Uterus (tissue), 2 donors: ENCODE results near the gene SUPT4H1.

Experiments used
- CTCF ChIP-seq, 4 experiments: fragments of 200-600 bp in 2 of 4; fragments of 450-650 bp in 2 of 4; sonication (generic) in 2 of 4; IDR thresholded peaks; one replicate each; pipeline ENCODE4 v1.5.1; 2016 to 2019; ENCODE audit warnings: antibody characterized with exemption in 4 of 4, mild to moderate bottlenecking in 2 of 4, moderate library complexity in 1 of 4
- POLR2A ChIP-seq, 2 donors: fragments of 450-650 bp; IDR thresholded peaks; one replicate each; pipeline ENCODE4 v1.6.1; 2016; ENCODE audit warnings: antibody characterized with exemption in 2 of 2, mild to moderate bottlenecking in 1 of 2, moderate library complexity in 1 of 2

GRCh38 chr17:58328195-58329034, 23.6 kb downstream of the SUPT4H1 start, which contains the start of gene TSPOAP1:
- TF ChIP-seq CTCF (IDR thresholded peaks at IDR 0.05) (no peak), POLR2A (IDR thresholded peaks at IDR 0.05) (no peak)
